GM21723 (cell line): ENCODE data around the gene ZNHIT3.
A peak's percentile ranks its signal among the peaks of the same experiment; 100 is the strongest.
"Not testable (repeated sequence)": the region's sequence is repeated elsewhere in the genome, so short reads cannot be mapped to it uniquely, and the experiment has no call there.

ENCODE experiments used
- ATAC-seq: cut with Tn5 transposase; IDR thresholded peaks from one replicate; pipeline ENCODE4 v1.9.1; 2021; ENCODE audit warnings: mild to moderate bottlenecking, moderate library complexity; ENCODE audit not compliant: unreplicated experiment

Gene ZNHIT3

DNA sequence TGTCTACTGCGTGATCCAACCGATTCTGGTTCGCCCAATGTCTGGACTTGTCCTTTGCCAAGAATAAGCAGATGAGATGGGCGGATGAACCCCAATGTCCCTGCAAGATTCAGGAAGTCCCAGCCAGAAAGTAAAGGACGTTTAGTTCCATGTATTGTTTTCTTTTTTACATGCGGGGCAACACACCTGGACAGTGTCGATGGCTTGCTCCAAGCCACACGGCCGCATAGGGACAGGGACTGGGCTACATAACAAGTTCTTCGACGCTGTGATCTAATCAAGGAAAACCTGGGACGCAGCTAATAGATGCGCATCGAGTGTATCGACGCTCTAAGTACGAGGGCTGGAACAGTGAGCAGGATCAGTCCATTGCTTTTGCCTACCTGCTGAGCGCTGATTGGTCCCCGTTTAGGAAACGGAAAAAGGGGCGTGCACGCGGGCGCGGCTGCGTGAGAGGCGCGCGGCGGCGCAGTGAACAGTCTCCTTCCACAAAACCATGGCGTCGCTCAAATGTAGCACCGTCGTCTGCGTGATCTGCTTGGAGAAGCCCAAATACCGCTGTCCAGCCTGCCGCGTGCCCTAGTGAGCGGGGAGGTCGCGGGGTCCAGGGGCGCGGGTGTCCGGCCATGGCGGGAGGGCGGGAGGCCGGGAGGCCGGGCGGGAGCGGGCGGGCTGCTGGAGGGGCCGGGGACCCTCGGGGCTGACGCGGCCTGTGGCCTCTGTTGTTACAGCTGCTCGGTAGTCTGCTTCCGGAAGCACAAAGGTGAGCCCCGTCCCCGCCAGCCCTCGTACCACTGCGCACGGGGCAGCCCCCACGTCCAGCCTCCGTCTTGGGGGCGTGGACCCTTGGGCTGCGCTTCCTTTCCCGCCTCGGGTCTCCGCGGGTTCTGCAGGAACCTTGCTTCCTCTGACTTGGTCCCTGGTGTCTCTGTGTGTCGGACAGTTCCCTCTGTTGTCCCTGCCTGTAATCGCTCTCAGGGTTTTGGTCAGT, at the start of gene ZNHIT3:
Gene ZNHIT3 (plus strand): TSS at position 478 of the 991 bp plus-strand sequence. CDS start 19 bp downstream, at position 497.
- ATAC-seq = peak; percentile 91

- not testable (repeated sequence) for ATAC-seq
Measured at GRCh38 chr17:36441792-36442191, 44.7 kb upstream of the ZNHIT3 start.

GRCh38 chr17:36443777-36444176, 42.7 kb upstream of the ZNHIT3 start:
- no peak for ATAC-seq

DNA sequence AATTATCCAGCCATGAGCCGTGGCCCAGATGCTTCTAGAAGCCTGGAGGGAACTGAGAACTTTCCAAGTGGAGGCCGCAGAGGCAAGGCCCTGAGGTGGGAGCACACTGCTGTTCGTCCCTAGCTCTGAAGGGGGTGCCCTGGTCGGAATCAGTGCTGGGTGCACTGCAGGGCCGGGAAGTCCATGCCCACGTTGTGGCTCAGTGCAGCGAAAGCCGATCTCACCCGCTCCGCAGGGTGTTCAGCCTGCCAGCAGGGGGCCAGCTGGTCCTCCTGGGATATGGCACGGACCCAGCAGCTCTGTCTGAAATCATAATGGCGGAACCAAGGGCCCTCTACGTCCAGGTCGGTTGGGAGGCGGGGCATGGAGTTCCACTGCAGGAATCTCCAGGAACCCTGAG, 36.5 kb upstream of the ZNHIT3 start:
- not testable (repeated sequence) for ATAC-seq

- not testable (repeated sequence) for ATAC-seq
Measured at GRCh38 chr17:36452888-36453287, 33.6 kb upstream of the ZNHIT3 start.

- not testable (repeated sequence) for ATAC-seq
Measured at GRCh38 chr17:36457701-36458100, 28.8 kb upstream of the ZNHIT3 start.

GRCh38 chr17:36459045-36459444, 27.4 kb upstream of the ZNHIT3 start:
- no peak for ATAC-seq

DNA sequence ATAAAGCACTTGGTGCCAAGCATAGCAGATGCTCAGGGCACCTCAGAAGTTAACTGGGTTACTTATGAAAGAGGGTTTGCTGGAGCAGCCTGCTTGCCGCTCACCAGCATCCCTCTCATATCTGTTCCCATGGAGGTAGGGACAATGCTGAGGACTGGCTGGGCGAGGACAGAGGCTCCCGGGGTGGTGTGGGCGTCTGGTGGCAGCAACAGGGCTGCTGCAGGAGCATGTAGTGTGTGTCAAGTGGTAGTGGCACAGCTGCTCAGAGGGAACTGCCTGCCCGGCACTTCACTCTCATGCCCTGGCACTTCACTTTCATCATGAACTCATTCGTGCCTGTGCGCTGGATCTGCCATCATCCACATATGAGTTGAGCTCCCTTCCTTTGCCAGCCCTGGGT, 26.9 kb upstream of the ZNHIT3 start:
- no peak for ATAC-seq

GRCh38 chr17:36460265-36460937, 26.1 kb upstream of the ZNHIT3 start:
- ATAC-seq = no peak

DNA sequence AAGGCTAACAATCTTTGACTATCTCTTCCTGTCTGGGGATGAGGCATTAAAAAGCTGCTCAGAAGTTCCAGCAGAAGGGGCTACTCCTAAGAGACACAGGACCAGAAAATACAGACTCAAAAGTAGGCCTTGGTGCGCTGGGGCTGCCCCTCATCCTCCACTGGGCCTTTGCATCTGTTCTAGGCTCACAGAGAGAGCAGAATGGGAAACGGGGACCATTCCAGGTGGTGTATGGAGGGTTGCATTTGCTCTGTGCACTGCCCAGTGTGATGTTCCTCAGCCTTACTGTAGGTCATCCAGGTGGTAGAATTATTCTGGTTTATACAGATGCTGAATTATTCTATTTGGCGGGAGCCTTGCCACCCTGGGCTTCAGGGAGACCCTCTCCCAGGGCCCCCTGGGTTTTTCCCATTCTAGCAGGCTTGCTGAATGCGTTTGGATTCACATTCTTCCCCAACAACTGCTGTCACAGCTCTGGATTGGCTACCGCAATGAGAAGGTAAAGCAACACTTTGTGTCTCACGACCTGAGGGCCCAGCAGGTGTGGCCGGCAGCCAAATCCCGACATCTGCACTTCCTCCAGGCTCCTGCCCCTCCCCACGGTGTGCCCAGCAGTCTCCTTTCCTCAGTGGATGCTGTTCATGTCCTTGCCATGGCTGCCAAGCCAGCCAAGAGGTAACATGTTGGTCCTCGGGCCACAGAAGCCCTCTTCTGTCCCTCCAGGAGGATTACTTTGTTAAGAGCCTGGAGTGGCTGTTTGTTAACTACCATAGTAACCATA, 25.0 kb upstream of the ZNHIT3 start:
- no peak for ATAC-seq

DNA sequence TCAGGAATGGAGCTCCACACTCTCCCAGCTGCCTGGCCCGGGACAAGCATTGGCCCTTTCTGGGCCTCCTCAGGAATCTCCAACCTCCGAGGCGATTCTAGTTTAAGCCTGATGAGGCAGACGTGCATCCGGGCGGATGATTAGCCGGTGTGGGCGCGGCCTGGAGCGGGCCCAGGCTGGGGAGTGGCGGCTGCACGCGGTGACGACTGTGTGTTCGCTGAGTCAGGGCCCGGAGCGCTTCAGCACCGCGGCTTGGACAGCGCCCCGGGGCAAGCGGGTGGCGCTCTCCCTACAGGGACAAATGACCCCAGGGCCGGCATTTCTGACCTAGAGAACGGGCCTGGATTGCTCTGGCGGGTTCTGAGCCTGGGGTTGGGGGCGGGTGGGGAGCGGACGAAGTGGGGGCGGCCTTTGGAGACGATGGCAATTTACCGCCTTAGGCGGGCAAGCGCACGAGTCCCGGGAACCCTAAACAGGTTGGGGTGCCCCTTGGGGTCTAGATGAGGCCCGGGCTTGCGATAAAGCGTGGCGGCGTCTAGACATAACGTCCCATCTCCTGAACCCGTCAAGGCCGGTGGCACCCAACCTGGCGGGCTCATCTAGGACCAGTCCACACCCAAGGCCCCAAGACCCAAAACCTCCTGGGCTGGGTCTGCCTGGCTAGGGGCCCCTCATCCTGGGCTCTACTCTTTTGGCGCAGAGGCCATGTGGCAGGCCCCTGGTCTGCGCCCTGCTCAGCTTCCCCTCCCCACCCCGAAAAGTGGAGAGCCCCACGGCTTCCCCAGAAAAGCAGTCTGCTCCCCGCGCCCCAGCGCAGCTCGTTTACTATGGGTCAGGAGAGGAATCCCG, 22.3 kb upstream of the ZNHIT3 start:
- ATAC-seq = no peak

DNA sequence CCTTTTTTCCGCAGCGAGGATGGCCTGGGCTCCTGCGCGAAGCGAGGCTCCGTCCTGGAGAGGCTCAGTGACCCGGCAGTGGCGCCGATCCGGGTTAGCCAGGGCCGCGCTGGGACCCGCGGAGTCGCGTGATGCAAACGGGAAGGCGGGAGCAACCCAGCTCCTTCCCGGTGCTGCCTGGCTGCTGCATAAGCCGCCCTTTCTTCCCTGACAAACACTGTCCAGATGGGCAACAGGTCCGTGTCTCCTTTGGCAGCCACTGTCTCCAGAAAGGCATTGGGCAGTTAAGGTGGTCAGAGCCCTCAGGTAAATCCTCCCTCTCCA, 21.8 kb upstream of the ZNHIT3 start:
- ATAC-seq = no peak

GRCh38 chr17:36468903-36469635, 17.4 kb upstream of the ZNHIT3 start:
- no peak for ATAC-seq

- ATAC-seq = no peak
Measured at GRCh38 chr17:36469733-36470132, 16.7 kb upstream of the ZNHIT3 start.

DNA sequence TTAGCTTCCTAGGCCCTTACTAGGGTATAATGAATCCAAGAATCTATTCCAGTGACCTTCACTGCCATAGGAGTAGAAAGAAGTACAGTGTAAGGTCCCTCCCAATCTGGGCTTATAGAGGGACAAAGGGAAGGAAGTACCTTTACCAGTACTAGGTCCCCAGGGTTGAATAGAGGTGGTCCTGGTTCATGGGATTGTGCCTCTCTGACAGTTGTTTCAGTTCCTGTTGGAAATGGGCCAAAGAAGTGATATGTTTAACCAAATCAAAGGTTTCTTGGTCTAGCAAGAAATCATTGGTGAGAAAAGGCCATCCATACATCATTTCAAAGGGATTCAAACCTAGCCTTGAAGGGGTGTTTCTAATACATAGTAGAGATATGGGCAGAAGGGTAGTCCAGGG, 16.0 kb upstream of the ZNHIT3 start:
- no peak for ATAC-seq

DNA sequence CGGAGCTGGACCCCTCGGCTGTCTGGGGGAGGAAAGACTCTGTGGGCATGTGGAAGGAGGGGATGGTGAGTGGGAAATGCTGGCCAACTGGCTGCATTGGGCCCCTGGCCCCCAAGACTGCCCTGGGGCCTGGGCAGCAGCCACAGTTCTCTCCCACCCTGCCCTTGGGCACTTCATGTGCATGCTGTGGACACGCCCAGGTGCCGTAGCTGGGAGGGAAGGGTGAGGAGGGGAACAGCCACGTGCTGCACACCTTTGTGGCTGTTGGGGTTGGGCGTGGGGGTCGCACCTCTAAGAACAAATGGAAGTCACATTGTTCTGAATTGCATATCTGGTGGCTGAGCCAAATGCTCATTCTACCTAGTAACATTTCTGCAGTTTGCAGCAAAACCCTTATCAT, 11.9 kb upstream of the ZNHIT3 start:
- ATAC-seq = no peak

- no peak for ATAC-seq
Measured at GRCh38 chr17:36475346-36475970, 11.0 kb upstream of the ZNHIT3 start.

DNA sequence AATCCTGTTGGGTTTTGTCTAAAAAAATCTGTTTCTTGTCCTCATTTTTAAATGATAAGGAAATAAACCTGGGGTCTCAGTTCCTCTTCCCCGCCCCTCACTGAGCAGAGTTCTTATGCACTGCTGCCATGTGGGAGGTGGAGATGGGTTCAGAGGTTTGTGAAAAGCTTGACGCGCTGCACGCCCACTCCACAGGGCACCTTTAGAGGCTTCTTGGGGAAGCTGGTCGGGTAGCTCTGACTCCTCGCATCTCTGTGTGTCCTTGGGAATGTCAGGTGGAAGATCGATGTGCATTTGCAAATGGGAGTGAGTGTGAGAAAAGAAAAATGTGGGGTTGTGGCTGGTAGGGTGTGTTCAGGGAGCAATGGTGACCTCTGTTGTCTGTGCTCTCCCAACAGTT, 4.7 kb upstream of the ZNHIT3 start:
- ATAC-seq = no peak
